ENCODE results near the gene MICAL3. TPM values are rescaled to one million over a fixed set of nuclear protein-coding genes. Genes with fewer than 3 reads are reported as not detected.

MICAL3 gene
- total RNA-seq, 1 donor from 2014 or later = 54.8 TPM

DNA sequence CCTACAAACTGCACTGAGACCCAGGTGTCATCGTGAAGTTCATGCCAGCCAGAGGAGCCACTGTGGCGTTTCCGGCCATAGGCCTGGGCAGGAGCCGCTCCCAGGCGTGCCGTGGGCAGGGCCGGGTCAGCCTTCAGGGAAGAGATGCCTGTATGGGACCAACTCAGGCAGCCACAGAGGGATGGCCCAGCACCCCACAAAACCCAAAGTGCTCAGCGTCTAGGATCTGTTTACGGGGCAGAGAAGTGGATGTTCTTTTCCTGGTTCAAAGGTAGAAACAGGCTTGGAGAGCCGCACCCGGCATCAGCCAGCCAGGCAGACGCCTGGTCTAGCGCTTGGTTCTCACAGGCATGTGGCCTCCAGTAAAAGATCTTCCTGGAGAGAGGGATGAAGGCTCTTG, 241.7 kb downstream of the MICAL3 start:
- no peak for DNase-seq (ENCODE audit: low spot score, unreplicated experiment)
- H3K9me3 Mint-ChIP-seq (ENCODE audit: low read depth) = no peaks in the 10 kb centered on the region
- no peaks in the 10 kb centered on the region for H3K4me1 Mint-ChIP-seq (ENCODE audit: low read depth)
- TF ChIP-seq, protein P1, sequence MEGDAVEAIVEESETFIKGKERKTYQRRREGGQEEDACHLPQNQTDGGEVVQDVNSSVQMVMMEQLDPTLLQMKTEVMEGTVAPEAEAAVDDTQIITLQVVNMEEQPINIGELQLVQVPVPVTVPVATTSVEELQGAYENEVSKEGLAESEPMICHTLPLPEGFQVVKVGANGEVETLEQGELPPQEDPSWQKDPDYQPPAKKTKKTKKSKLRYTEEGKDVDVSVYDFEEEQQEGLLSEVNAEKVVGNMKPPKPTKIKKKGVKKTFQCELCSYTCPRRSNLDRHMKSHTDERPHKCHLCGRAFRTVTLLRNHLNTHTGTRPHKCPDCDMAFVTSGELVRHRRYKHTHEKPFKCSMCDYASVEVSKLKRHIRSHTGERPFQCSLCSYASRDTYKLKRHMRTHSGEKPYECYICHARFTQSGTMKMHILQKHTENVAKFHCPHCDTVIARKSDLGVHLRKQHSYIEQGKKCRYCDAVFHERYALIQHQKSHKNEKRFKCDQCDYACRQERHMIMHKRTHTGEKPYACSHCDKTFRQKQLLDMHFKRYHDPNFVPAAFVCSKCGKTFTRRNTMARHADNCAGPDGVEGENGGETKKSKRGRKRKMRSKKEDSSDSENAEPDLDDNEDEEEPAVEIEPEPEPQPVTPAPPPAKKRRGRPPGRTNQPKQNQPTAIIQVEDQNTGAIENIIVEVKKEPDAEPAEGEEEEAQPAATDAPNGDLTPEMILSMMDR (IDR thresholded peaks at IDR 0.05; ENCODE audit: unreplicated experiment) = no peak
- H3K27ac Mint-ChIP-seq = no peak overlapping the region
- peaks cover 9% of the 10 kb centered on the region for H3K27me3 Mint-ChIP-seq
- H3K36me3 Mint-ChIP-seq (ENCODE audit: insufficient read depth) = no peaks in the 10 kb centered on the region
- H3K4me3 Mint-ChIP-seq (ENCODE audit: low read depth) = no peak overlapping the region

DNA sequence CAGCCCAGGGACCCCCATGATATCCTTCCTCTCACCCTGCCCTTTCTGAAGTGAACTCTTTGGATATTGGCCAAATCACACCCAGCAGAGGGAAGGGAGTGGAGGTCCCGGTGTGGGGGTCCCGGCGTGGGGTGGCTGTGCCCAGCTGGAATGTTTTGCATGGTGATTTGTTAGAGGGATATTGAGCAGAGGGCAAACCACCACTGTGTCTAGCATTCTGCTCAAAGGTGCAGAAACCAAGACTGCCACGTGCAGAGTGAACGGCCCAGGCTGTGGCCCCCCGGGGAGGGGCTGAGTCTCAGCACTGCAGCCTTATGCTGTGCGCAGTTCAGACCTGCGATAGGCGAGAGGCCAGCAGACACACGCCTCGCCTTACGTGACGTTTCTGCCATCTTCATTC, 242.2 kb downstream of the MICAL3 start:
- TF ChIP-seq, protein P1 (IDR thresholded peaks at IDR 0.05; ENCODE audit: unreplicated experiment) = no peak
- Mint-ChIP-seq H3K9me3 (ENCODE audit: low read depth) (no peaks in the 10 kb centered on the region), H3K36me3 (ENCODE audit: insufficient read depth) (no peaks in the 10 kb centered on the region), H3K27ac (no peak overlapping the region), H3K4me3 (ENCODE audit: low read depth) (no peak overlapping the region), H3K4me1 (ENCODE audit: low read depth) (no peaks in the 10 kb centered on the region), H3K27me3 (peaks cover 14% of the 10 kb centered on the region)
- no peak for DNase-seq (ENCODE audit: low spot score, unreplicated experiment)

DNA sequence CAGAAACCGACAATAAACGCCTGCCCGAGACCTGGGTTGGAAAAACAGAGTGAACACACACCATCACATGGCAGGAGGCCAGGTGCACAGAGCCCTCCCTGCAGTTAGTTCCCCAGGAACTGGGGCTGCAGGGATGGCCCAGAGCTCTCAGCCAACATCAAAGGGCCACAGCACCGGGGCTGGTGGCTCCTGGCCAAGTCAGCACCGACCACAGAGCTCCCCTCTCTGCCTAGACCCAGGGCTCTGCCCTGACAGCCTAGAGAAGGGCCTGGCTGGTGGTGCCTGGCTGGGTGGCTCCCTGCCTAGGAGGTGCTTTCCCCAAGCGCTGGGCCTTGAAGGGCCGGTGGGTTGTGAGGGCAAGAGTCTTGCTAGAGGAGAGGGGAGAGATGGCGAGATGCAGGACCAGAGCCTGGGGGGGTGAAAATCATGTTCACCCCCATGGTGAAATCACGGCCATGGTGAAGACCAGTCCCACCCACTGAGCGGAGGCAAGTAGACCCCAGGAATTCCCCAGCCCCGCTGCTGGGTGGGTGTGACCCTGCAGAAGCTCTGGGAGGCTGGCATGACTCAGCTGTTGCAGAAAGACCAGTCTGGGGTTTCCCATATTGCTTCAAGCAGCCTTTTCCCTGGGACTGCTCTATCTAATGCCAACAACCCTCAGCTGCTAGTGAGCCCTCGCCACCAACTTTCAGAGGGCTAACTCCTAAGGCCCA, 242.9 kb downstream of the MICAL3 start:
- Mint-ChIP-seq H3K4me3 (ENCODE audit: low read depth) (no peak overlapping the region), H3K27me3 (peaks cover 16% of the 10 kb centered on the region), H3K27ac (no peak overlapping the region), H3K4me1 (ENCODE audit: low read depth) (no peaks in the 10 kb centered on the region), H3K36me3 (ENCODE audit: insufficient read depth) (no peaks in the 10 kb centered on the region), H3K9me3 (ENCODE audit: low read depth) (no peaks in the 10 kb centered on the region)
- DNase-seq (ENCODE audit: low spot score, unreplicated experiment) = no peak
- TF ChIP-seq, protein P1 (IDR thresholded peaks at IDR 0.05; ENCODE audit: unreplicated experiment) = no peak

DNA sequence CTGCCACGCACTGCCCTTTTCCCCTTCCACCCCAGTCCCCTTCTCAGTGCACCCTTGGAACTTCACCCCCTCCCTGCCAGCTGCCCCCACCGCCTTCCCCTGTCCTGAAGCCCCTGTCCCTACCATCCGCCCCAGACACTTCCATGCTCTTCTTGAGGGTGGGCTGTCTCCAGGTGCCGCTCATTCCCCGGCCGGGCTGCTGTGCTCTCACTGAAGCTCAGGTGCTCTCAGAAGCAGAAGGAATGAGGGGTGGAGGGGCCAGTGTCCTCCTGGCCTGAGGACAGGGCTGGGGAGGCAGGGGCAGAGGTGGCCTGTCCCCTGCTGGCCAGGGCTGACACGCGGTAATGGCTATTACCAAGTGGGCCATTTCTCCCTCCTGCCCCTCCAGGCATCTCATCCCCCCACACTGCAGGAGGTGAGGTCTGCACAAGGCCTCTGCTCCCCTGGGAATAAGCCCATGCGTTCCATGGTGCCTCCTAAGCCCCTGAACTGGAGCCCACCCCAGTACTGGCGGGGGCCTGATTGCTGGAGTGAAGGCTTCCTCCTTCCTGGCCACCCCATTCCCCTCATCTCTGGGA, 243.5 kb downstream of the MICAL3 start:
- Mint-ChIP-seq H3K27me3 (peaks cover 20% of the 10 kb centered on the region), H3K27ac (no peak overlapping the region), H3K4me1 (ENCODE audit: low read depth) (no peaks in the 10 kb centered on the region), H3K9me3 (ENCODE audit: low read depth) (no peaks in the 10 kb centered on the region), H3K36me3 (ENCODE audit: insufficient read depth) (no peaks in the 10 kb centered on the region), H3K4me3 (ENCODE audit: low read depth) (no peak overlapping the region)
- TF ChIP-seq, protein P1 (IDR thresholded peaks at IDR 0.05; ENCODE audit: unreplicated experiment) = no peak
- no peak for DNase-seq (ENCODE audit: low spot score, unreplicated experiment)

DNA sequence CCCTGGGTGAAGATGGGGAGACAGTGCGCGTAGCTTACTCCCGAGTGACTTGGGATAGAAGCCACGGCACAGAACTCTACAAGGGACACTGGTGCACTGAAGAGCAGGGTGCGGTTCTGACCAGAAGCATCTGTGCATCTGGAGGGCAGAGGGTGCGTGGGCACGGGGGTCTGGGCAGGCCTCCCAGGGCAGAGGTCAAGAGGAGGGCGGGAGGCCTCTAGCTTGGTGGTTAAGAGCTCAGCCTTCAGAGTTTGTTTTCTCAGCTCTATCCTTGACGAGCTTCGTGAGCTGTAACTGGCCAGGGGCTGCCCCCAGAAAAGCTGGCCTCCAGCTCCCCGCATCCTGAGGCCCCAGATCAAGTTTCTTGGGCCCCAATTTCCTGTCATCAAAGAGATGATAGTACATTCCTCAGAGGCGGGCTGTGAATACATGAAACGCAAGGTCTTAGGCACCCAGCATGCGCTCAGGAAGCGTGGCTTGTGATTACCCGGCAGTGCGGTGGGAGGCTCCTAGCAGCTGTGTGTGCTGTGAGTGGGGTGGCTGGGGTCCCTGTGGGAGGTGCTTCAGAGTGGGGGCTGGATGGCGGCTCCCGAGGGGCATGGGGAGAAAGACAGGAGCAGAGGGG, 244.1 kb downstream of the MICAL3 start:
- DNase-seq (ENCODE audit: low spot score, unreplicated experiment) = no peak
- no peaks in the 10 kb centered on the region for H3K36me3 Mint-ChIP-seq (ENCODE audit: insufficient read depth)
- no peak overlapping the region for H3K4me3 Mint-ChIP-seq (ENCODE audit: low read depth)
- no peak overlapping the region for H3K27ac Mint-ChIP-seq
- H3K4me1 Mint-ChIP-seq (ENCODE audit: low read depth) = no peaks in the 10 kb centered on the region
- TF ChIP-seq, protein P1 (IDR thresholded peaks at IDR 0.05; ENCODE audit: unreplicated experiment) = no peak
- no peaks in the 10 kb centered on the region for H3K9me3 Mint-ChIP-seq (ENCODE audit: low read depth)
- H3K27me3 Mint-ChIP-seq = peaks cover 25% of the 10 kb centered on the region
